H1 (cell line): ENCODE data around the gene MOB3C. TPM values are rescaled to one million over a fixed set of nuclear protein-coding genes. Genes with fewer than 3 reads are reported as not detected.

Experiments used
- ATF2 ChIP-seq: IDR thresholded peaks from 2 replicates; pipeline ENCODE4 v1.6.1; 2012; ENCODE audit warnings: low read length, inconsistent platforms
- CBX8 ChIP-seq: fragments of 300-800, 300-1000 bp; sonication (generic); IDR thresholded peaks from 2 replicates; pipeline ENCODE4 v1.7.1; 2016; ENCODE audit warnings: low read depth, low read length, borderline replicate concordance
- CHD2 ChIP-seq: IDR thresholded peaks from 2 replicates; pipeline ENCODE4 v1.6.1; 2012; ENCODE audit warnings: low read length, improper control_type of control experiment
- CHD7 ChIP-seq: fragments of 300-600 bp; sonication (generic); IDR thresholded peaks from 2 replicates; pipeline ENCODE4 v1.7.1; 2012; ENCODE audit warnings: low read length, moderate library complexity, mild to moderate bottlenecking, inconsistent platforms; ENCODE audit not compliant: insufficient replicate concordance
- E2F6 ChIP-seq: IDR thresholded peaks from 2 replicates; pipeline ENCODE4 v1.6.1; 2012; ENCODE audit warnings: inconsistent platforms
- KDM1A ChIP-seq: fragments of 200-600, 300-600 bp; sonication (generic); IDR thresholded peaks from 2 replicates; pipeline ENCODE4 v1.7.1; 2016; ENCODE audit warnings: mild to moderate bottlenecking, low read length, borderline replicate concordance
- NANOG ChIP-seq: IDR thresholded peaks from 2 replicates; pipeline ENCODE4 v1.6.1; 2011; ENCODE audit warnings: low read length, low read depth, mild to moderate bottlenecking, inconsistent platforms; ENCODE audit not compliant: insufficient read depth, poor library complexity, severe bottlenecking
- POLR2A ChIP-seq, 2 experiments: IDR thresholded peaks; 1 replicate in 1 of 2; 2 replicates in 1 of 2; pipeline ENCODE4 v1.6.1; 2011; ENCODE audit warnings: low read depth in 2 of 2, low read length in 2 of 2, mild to moderate bottlenecking in 2 of 2; ENCODE audit errors: control extremely low read depth in 1 of 2
- ZNF274 ChIP-seq: IDR thresholded peaks from 2 replicates; pipeline ENCODE4 v1.7.0; 2012; ENCODE audit warnings: low read length, borderline replicate concordance; ENCODE audit errors: extremely low read depth
- polyA plus RNA-seq, 7 experiments: library from polyadenylated mRNA; depleted of rRNA in 3 of 7; stranded (reverse) in 5 of 7; unstranded in 2 of 7; fragments of >200 nt in 5 of 7; fragments of 200-250 nt in 2 of 7; gene quantifications; 1 replicate in 5 of 7; 2 replicates in 1 of 7; 4 replicates in 1 of 7; pipeline versions ENCODE4 v1.2.1 to v1.2.3, GENCODE V29; 2011 to 2013; ENCODE audit warnings: missing spikeins in 2 of 7, mixed read lengths in 2 of 7
- total RNA-seq: library from RNA; stranded (reverse); fragmentation: NEBNext Ultra II Directional; extraction: Animal tissue kit (Norgen Biotek cat#: 25700); gene quantifications from 2 replicates; pipeline ENCODE4 v1.2.1, GENCODE V29; 2021

MOB3C gene
- total and polyA plus RNA-seq, 2 of the 8 experiments (the other 6 are each of a cell fraction or from before 2014, with no cell fraction given), result 5.8 to 6.6 TPM

GRCh38 chr1:46619656-46620258, 3.1 kb upstream of the MOB3C start (continued):
- TF ChIP-seq CHD7 (no peak), CHD2 (no peak), ATF2 (no peak), POLR2A (IDR thresholded peaks at IDR 0.05; ENCODE audit: control extremely low read depth in 1 of 2, low read depth in 2 of 2, low read length in 2 of 2) (no peak), ZNF274 (no peak), E2F6 (no peak), KDM1A (no peak), NANOG (no peak), CBX8 (no peak)
